Measurements from ENCODE around the gene INTS15.

INTS15 gene

DNA sequence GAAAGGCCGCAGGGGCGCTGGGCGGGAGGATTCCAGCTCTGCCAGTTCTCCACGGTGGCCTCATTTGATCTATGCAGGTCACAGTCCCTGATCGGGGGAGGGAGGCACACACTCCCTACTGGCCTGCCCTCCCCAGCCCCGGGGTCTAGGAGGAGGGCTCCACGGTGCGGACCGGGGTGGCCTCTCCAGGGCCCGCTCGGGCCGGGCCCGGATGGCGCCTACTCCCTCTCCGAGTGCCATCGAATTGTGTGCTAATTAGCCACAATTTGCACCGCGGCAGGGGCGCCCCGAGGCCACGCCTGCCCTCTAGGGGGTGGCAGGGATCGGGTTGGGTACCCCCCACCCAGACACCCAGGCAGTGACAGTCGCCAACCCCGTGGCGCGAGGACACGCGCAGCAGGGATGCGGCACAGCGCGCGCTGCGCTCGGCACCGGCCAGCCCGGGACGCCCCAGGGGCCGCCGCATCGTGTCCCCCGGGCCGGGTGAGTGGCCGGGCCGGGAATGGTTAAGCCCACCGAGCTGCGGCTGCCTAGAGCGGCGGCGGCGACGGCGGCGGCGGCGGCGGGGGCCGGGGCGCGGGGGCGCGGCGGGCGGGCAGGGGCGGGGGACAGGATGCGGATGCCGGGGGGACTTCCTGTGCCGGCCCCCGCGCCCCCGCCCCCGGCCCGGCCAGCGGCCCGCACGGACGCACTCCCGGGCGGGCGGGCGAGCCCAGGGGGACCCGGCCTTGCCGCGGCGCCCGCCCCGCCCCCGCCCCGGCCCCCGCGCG is 25.3 kb downstream of the INTS15 start, which contains the start of gene ZNF853:
Gene ZNF853, plus strand, starts transcription at position 658 of the 770 bp plus-strand sequence. CDS start 565 bp downstream, outside the sequence.
- H3K4me3 ChIP-seq (ENCODE audit: low read depth, low read length): peak within 1 kb of the TSS; percentile 46
- no peak for TF ChIP-seq CTCF (IDR thresholded peaks at IDR 0.05; ENCODE audit: low read depth, low read length)

GRCh38 chr7:6615723-6616555 is 26.1 kb downstream of the INTS15 start:
- H3K4me3 ChIP-seq (ENCODE audit: low read depth, low read length): peak overlapping the region; percentile 46
- TF ChIP-seq CTCF (IDR thresholded peaks at IDR 0.05; ENCODE audit: low read depth, low read length): no peak

GRCh38 chr7:6616854-6617643 is 27.2 kb downstream of the INTS15 start:
- TF ChIP-seq CTCF (IDR thresholded peaks at IDR 0.05; ENCODE audit: low read depth, low read length): no peak
- H3K4me3 ChIP-seq (ENCODE audit: low read depth, low read length): no peak overlapping the region

- H3K4me3 ChIP-seq (ENCODE audit: low read depth, low read length): no peak overlapping the region
- TF ChIP-seq CTCF (IDR thresholded peaks at IDR 0.05; ENCODE audit: low read depth, low read length): no peak
Measured at GRCh38 chr7:6618621-6619020, 28.8 kb downstream of the INTS15 start.

GRCh38 chr7:6619961-6620360 is 30.1 kb downstream of the INTS15 start:
- no peak for TF ChIP-seq CTCF (IDR thresholded peaks at IDR 0.05; ENCODE audit: low read depth, low read length)

DNA sequence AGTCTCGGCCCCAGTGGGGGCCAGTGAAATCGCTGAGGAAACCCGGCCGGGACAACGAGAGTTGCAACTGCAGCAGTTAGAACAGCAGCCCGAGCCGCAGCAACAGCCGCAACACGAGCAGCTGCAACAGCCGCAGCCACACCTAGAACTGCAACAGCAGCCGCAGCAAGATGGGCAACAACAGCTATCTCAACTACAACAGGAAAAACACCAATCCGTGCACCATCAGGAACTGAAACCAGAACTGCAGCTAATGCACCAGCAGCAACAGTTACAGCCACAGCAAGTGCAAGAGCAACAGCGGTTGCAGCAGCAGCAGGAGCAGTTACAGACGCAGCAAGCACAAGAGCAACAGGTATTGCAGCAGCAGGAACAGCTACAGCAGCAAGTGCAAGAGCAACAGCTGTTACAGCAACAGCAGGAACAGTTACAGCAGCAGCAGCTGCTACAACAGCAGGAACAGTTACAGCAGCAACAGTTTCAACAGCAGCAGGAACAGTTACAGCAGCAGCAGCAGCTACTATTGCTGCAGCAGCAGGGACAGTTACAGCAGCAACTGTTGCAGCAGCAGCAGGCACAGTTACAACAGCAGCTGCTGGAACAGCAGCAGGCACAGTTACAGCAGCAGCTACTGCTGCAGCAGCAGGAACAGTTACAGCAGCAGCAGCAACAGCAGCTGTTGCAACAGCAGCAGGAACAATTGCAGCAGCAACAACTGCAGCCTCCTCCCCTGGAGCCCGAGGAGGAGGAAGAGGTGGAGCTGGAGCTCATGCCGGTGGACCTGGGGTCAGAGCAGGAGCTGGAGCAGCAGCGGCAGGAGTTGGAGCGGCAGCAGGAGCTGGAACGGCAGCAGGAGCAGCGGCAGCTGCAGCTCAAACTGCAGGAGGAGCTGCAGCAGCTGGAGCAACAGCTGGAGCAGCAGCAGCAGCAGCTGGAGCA is 31.6 kb downstream of the INTS15 start:
- H3K4me3 ChIP-seq (ENCODE audit: low read depth, low read length): no peak overlapping the region
- no peak for TF ChIP-seq CTCF (IDR thresholded peaks at IDR 0.05; ENCODE audit: low read depth, low read length)

More at GRCh38 chr7:6619961-6620360, 30.1 kb downstream of the INTS15 start:
- no peak overlapping the region for H3K4me3 ChIP-seq (ENCODE audit: low read depth, low read length)

Data from WI38 (cell line).